ENCODE measurements around the gene SRSF3.
"Not testable (repeated sequence)": the region's sequence is repeated elsewhere in the genome, so short reads cannot be mapped to it uniquely, and the experiment has no call there.

The SRSF3 gene

DNA sequence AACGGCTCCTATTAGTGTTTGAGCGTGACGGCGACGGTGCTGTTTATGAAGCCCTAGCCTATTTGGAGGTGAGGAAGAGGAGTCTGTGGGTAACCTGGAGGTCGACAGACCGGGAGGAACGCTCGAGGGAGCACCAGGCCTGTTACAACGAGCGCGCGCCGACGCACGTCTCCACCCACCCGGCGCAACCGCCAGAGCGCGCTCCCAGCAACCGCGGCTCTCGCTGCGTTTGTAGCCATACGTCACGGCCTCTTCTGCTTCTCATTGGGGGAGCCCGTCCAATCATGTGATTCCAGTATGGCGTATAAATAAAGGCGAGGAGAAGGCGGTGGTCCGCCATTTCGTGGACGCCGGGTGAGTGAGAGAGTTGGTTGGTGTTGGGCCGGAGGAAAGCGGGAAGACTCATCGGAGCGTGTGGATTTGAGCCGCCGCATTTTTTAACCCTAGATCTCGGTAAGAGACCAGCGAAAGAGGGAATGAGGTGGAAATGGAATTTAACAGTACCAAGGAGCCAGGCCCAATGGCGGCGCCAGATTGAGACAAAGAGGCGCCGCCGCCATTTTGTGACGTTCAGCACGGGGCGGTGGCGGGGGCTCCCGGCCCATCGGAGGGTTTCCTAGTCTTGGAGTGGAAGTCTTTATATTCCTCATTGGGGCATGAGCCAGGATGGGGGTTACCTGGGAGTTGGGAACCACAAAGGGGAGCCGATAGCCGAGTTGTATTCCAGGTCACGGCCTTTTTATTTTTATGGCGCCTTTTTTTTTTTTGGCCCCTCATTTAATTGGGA lies at the start of gene SRSF3:
Gene SRSF3, plus strand, starts transcription at position 334 of the 787 bp plus-strand sequence. CDS start 2,401 bp downstream, outside the sequence.
- peak; percentile 97 for DNase-seq

DNA sequence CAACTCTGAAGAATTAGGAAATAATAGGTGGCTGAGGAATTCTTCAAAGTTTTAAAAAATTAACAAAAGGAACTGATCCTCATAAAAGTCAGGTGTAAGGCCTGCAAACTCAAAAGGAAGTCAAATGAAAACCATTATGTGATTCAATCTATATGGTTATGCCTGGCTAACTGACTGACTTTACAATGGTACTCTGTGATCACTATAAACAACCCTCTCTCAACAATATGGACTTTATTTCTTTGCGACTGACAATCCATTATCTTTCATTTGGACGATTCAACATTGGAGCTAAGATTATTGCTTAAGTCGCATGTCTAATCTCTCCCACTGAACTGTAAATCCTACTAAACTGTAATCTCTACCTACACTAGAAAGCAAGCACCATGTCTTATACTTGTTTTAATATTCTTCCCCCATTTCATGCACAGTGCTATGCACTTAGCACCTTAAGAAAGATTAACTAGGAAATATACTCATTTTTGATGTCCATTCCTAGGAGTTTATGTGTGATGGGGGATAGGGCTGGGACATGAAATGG lies 48.3 kb upstream of the SRSF3 start:
- no peak for DNase-seq

DNA sequence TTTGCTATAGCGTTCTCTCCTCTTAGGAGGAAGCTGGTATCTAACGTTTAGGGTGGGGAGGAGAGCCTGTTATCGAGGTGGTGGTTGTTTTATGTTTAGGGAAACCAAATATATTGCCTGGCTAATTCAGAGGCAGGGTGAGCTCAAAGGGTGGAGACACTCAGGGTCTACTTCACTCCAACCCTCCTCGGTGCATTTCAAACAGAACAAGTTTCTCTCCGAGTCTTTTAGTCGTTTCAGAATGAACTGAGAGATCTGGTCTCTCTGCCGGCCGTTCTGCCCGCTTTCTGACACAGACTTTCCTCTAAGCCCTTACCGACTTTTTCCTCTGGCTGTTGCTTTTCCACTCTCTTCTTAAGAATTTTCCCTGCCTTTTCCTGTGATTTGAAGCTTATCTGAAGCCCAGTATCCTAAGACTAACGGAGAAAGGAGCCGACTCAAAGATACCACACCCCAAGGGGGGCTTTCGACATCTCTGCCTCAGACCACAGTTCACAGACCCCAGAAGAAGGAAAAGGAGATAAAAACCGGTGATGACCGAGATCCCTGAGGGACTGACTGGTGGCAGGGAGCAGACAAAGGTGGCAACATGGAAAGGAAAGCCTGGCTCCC lies 47.7 kb upstream of the SRSF3 start:
- DNase-seq: peak; percentile 39

DNA sequence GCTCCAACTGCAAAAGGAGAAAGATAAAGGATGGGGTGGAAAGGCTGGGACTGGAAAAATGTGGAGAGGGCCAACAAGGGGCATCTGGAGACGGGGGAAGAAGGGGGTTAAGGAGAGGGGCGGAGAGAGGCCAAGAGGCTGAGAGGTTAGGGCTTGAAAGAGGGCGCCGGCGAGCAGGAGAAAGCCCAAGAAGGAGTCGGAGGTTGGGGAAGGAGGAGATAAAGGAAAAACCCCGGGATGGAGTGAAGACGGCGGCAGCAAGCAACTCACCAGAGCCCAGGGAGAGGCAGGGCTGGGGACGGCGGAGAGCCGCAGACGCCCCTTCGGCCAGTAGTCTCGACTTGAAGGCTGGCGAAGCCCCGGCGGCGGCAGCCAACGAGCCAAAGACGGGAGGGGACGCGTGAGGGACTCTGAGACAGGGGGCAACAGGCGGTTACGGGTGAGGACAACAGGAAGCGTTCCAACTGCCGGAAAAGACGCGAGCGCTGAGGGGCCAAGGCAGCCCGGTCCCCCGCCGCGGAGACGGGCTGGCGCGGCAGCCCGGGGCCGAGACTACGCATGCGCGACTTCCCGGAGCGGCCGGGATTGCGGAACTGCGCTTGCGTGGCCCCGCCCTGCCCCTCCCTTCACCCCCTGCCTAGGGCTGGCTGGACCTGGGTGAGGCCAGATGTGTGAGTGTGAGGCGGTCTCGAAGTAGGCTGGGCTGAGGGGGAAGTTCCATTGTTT lies 47.1 kb upstream of the SRSF3 start, which contains the start of gene STK38:
Gene STK38, minus strand, starts transcription at position 560 of the 726 bp plus-strand sequence. CDS start 7,277 bp downstream, outside the sequence.
- peak; percentile 81 for DNase-seq

DNA sequence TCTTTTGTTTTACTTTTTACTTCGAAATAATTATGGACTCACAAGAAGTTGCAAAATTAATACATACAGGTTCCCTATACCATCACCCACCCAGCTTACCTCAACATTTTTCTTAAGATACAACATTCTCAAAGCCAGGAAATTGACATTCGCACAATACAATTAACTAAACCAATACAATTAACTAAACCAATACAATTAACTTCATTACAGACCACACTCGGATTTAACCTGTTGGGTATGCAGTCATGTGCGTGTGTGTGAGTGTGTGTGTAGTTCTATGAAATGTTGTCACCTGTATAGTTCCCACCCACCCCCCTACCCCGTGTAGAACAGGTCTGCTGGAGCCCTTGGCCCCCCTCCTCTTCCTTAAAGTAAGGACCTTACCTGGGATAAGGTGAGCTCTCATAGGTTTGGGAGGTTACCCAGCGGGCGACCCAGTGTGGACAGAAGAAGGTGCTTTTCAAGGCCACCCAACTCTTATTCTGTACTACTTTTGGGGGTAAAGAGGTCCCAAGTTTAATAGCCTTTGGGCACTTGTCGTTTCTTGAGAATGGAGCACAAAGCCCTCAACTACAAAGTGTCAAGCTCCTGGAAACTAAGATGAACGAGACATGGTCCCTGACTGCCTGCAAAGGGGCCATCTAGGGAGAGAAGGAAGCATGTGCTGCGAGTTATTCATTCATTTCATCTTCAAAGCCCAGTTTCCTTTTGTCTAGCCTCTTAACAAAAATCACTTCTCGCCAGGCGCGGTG lies 46.3 kb upstream of the SRSF3 start:
- no peak for DNase-seq

DNA sequence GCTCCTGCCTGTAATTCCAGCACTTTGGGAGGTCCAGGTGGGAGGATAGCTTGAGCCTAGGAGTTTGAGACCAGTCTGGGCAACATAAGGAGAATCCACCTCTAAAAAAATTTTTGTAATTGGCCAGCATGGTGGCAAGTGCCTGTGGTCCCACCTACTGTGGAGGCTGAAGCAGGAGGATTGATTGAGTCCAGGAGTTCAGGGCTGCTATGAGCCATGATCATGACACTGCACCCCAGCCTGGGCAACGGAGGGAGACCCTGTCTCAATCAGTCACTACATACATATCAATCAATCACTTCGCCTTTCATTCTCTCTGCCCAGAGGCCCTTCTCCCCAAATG lies 45.8 kb upstream of the SRSF3 start:
- no peak for DNase-seq

DNA sequence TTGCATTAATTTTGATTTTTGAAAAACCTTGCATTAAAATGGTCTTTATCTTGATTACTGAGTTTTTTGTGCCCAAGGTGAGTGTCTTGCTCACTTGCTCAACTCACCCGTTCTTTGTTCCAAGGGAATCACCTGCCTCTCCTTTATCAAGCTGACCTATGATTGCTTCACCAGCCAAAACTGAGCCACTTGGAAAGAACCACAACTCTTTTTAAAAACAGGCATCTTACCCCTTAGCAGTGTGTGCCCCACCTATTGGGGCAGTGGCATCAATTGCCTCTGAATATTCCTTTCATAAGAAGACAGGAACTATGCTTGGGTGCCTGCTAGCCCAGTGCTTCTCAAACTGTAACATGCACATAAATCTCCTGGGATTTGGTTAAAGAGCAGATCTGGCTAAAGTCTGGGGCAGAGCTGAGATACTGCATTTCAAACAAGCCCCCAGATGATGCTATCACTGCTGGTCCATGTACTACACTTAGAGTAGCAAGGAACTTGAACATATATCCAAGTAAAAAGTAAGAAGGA lies 43.6 kb upstream of the SRSF3 start:
- DNase-seq: no peak

DNA sequence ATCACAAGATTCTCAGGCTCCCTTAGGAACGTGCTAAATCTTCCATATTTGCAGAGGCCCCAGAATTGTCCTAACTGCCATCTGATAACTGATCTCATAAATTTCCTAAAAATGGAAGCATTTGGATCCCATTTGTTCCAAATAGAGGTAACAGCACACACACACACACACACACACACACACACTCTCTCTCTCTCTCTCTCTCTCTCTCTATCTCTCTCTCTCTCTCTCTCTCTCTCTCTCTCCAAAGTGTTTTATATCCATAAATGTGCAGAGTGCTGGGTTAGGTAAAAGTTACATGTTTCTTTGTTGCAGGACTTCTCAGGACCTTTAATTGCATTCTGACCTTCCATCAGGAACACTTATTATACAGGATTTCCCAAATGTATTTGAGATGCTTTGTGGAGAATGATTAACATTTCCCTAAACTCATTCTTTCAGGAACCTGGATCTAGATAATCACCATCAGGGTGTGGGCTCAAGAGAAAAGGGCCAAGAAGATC lies 38.4 kb upstream of the SRSF3 start:
- DNase-seq: no peak

DNA sequence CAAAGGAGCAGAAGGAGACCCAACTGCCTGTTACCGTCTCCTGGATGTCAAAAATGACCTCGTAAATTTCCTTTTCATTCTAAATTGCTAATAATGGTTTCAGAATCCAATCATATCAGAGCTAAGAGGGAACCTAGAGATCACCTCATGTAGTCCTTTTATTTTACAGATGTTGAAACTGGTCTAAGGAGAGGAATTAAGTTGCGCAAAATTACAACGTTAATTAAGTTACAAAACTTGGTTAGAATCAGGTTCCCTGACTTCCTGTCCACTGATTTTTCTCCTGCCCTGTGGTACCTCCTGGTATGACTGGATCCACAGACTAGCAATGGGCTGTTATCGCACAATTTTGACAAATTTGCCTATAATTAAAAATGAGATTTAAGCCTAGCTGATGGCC lies 37.9 kb upstream of the SRSF3 start:
- no peak for DNase-seq

DNA sequence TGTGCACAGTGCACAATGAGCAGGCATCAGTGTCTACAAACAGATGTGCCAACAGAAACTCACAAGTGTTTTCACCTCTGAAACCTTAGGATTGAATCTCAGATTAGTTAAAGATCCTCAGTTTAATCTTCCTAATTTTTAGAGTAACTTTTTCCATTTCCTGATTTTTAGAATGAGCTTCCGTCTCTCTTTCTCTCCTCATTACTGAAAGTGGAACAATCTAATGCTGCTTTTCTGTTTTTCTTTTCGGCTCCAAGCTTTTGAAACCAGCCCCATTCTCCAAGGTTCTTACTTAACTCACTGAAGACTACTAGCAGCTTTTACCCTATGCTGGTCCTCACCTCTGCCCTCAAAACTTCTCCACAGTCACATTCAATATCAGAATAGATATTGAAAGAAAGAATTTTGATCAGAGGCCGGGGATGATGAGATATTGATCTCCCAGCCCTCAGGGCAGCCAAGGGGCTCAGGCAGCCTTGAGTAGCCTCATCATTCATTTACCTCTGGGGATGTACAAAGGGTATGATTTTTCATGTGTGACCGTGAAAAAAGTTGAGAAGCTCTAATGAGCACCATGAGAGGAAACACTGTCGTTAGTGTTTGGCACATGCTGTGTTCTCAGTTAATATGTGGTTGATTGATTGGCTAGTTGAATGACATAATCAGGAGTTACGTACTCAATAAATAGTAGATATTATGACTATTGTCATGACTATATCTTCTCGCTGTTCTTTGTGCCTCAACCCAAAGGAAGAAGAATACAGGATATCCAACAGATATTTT lies 35.0 kb upstream of the SRSF3 start:
- no peak for DNase-seq

DNA sequence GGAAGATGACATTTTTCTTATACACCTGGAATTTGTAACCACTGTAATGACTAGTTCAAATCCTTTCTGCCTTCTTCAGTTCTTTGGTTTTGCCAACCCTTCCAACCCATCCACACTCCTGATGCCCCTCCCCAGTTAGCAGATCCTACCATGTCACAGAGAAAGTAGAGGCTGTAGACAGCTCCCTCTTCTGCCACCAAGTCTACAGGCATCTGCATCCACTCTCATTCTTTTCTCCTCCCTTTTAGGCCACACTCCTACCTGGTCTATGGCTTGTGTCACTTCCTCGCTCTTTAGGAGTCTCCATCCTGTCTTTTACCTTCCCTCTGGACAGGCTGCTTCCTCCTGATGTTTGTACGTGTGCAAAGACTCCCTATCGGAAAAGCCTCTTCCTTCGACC lies 33.3 kb upstream of the SRSF3 start:
- no peak for DNase-seq

DNA sequence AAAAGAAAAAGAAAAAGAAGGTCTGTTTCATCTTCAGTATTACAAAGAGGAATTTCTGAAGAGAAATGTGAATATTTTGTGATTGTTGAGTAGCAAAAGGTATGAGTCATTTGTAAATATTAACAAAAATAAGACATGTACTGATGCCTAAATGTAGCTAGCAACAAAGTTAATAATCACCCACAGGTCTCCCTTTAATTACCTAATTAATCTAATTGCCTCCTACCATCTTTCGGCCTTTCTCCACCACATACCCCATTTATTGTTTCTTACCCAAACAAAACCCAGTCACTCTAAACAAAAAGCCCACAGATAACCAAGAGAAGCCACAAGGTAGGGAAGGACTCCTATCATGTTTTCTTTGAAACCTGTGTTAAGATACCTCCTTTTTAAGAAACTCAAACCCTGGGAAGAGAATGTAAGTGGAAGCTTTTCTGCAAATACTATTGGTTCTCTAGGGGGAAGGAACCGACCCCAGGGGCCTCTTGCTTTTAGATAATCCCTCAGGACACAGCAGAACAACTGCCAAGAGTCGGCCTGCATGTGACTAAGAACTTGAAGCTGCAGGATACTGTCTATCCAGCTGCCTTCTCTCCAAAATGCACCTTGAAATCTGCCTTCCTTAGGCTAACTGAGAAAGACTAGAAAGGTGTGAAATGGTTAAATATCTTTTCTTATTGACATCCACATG lies 30.8 kb upstream of the SRSF3 start:
- no peak for DNase-seq

DNA sequence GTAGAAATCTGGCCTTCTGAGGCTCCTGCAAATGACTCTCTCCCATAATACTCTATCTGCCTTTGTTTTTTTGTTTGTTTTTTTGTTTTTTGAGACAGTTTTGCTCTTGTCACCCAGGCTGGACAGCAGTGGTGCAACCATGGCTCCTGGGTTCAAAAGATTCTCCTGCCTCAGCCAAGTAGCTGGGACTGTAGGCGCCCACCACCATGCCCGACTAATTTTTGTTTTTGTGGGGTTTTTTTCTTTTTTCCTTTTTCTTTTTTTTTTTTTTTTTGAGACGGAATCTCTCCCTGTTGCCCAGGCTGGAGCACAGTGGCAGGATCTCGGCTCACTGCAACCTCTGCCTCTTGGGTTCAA lies 30.3 kb upstream of the SRSF3 start:
- no peak for DNase-seq

DNA sequence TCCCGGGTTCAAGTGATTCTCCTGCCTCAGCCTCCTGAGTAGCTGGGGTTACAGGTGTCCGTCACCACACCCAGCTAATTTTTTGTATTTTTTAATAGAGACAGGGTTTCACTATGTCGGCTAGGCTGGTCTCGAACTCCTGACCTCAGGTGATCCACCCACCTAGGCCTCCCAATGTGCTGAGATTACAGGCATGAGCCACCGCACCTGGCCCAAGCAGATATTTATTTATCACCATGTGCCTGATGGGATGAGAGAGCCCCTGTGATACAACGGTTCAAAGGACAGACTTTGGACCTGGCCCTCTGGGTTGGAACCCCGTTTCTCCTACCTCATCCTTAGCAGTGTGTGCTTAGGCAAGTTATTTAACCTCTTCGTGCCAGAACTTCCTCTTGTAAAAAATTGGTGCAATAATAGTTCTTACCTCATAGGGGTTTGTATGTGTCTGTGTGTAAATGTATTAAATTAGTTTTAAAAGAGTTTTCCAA lies 27.7 kb upstream of the SRSF3 start:
- DNase-seq: no peak

DNA sequence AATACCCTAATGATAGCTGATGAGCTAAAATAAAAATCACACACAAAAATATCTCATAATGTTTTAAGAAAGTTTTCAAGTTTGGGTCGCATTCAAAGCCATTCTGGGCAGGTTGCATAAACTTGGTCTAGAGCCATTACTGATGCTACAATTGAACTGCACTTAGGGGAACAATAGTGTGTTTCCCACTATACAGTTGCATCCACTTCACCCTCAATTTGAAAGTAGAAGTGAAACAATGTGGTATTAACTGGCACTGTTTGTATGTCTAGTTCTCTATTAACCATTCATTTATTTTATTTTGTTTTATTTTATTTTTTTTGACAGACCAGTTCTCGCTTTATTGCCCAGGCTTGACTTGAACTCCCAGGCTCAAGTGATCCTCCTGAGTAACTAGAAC lies 23.9 kb upstream of the SRSF3 start:
- DNase-seq: no peak

DNA sequence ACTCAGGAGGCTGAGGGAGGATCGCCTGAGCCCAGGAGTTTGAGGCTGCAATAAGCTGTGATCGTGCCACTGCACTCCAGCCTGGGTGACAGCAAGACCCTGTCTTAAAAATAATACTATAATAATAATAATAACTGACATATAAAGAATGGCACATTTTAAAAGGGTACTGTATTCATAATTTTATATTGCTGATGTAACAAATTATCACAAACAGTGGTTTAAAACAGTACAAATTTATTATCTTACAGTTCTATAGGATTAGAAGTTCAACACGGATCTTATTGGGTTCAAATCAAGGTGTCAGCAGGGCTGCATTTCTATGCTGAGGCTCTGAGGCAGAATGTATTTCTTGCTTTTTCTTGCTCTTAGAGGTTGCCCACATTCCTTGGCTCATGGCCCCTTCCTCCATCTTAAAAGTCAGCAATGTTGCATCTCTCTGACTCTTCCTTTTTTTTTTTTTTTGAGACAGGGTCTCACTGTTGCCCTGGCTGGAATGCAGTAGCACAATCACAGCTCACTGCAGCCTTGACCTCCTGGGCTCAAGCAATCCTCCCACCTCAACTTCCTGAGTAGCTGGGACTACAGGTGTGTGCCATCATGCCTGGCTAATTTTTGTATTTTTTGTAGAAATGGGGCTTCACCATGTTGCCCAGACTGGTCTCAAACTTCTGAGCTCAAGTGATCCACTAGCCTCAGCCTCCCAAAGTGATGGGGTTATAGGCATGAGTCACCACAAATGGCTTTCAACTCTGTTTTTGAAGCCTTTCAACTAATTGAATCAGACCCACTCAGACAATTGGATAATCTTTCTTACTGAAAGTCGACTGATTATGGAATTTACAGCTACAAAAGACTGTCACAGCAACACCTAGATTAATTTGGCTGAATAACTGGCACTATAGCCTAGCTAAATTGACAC lies 22.8 kb upstream of the SRSF3 start:
- DNase-seq: no peak

DNA sequence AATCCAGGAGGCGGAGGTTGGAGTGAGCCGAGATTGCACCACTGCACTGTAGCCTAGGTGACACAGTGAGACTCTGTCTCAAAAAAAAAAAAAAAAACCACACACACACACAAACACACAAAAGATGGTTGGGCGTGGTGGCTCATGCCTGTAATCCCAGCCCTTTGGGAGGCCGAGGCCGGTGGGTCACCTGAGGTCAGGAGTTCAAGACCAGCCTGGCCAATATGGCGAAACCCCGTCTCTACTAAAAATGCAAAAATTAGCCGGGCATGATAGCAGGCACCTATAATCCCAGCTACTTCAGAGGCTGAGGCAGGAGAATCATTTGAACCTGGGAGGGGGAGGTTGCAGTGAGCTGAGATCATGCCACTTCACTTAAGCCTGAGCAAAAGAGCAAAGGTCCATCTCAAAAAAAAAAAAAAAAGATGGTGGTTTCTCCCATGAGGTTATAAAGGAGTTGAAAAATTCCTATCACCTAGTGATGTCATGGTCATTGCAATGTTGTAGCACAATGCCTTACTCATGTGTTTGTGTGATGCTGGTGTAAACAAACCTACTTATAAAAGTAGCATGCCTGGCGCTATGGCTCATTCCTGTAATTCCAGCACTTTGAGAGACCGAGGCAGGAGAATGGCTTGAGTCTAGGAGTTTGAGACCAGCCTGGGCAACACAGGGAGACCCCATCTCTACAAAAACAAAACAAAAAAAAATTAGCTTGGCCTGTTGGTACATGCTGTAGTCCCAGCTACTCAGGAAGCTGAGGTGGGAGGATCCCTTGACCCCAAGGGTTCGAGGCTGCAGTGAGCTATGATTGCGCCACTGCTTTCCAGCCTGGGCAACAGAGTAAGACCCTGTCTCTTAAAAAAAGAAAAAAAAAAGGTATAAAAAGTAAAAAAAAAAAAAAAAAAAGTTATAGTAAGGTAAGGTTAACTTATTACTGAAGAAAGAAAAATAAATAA lies 21.5 kb upstream of the SRSF3 start:
- not testable (repeated sequence) for DNase-seq

DNA sequence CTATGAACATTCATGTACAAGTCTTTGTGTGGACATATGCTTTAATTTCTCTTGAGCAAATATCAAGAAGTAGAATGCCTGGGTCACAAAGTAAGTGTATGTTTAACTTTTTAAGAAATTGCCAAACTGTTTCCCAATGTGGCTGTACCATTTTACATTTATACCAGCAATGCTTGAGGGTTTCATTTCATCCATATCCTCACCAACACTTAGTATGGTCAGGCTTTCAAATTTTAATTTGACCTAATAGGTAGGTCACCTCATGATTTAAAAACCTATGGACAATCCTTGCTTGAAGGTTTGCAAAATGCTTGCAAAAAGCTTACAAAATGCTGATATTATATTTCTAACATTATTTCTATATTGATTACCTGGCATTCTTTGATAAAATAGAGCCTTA lies 19.5 kb upstream of the SRSF3 start:
- DNase-seq: no peak

DNA sequence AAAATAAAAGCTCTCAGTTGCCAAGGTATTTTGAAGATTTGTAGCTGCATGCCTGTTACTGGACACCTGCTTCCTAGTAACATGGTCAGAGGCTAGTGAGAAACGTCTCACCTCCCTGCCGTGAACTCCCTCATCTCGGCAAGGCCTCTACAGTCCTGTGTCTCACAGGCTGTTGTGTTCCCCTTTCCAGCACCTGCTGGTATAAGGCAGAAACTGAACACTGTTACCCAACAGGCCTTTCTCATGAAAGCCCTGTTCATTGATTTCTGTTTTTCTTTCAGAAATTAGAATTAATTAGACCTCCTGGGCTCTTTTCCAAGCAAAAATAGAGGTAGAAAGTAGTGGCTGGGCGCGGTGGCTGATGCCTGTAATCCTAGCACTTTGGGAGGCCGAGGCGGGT lies 17.6 kb upstream of the SRSF3 start:
- no peak for DNase-seq
